Loucy (cell line): ENCODE measurements around the gene ZCCHC3.

ENCODE experiments used
- EZH2phosphoT487 ChIP-seq: fragments of 200-600 bp; IDR thresholded peaks from 2 replicates; pipeline ENCODE4 v1.6.1; 2018; ENCODE audit warnings: antibody characterized with exemption, mild to moderate bottlenecking, moderate library complexity, borderline replicate concordance
- TF ChIP-seq, protein P1 (sequence below): fragments of 200-600 bp; sonication (generic); conservative IDR thresholded peaks from 2 replicates; pipeline ENCODE4 v1.5.1; 2014; ENCODE audit warnings: mild to moderate bottlenecking, antibody characterized with exemption, low read length

DNA sequence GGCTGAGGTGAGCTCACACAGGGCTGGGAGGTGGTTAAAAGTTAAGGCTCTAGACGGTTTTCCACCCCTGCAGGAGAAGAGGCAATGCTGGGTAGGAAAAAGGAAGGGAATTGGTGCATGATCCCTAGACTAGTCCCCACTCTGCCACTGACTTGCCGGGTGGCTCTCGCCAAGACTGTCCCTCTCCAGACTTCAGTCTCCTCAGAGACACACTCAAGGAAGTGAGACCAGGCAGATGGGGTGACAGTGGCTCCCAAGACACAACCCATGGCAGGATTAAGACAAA lies 19.9 kb upstream of the ZCCHC3 start:
- TF ChIP-seq, protein P1, sequence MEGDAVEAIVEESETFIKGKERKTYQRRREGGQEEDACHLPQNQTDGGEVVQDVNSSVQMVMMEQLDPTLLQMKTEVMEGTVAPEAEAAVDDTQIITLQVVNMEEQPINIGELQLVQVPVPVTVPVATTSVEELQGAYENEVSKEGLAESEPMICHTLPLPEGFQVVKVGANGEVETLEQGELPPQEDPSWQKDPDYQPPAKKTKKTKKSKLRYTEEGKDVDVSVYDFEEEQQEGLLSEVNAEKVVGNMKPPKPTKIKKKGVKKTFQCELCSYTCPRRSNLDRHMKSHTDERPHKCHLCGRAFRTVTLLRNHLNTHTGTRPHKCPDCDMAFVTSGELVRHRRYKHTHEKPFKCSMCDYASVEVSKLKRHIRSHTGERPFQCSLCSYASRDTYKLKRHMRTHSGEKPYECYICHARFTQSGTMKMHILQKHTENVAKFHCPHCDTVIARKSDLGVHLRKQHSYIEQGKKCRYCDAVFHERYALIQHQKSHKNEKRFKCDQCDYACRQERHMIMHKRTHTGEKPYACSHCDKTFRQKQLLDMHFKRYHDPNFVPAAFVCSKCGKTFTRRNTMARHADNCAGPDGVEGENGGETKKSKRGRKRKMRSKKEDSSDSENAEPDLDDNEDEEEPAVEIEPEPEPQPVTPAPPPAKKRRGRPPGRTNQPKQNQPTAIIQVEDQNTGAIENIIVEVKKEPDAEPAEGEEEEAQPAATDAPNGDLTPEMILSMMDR, result no peak
- TF ChIP-seq EZH2phosphoT487, result no peak
